Measurements from ENCODE around the gene FER. TPM values are rescaled to one million over a fixed set of nuclear protein-coding genes. Genes with fewer than 3 reads are reported as not detected.

Gene FER
- total and polyA plus RNA-seq, 2 experiments from 2014 or later: 25.9 to 30.7 TPM

DNA sequence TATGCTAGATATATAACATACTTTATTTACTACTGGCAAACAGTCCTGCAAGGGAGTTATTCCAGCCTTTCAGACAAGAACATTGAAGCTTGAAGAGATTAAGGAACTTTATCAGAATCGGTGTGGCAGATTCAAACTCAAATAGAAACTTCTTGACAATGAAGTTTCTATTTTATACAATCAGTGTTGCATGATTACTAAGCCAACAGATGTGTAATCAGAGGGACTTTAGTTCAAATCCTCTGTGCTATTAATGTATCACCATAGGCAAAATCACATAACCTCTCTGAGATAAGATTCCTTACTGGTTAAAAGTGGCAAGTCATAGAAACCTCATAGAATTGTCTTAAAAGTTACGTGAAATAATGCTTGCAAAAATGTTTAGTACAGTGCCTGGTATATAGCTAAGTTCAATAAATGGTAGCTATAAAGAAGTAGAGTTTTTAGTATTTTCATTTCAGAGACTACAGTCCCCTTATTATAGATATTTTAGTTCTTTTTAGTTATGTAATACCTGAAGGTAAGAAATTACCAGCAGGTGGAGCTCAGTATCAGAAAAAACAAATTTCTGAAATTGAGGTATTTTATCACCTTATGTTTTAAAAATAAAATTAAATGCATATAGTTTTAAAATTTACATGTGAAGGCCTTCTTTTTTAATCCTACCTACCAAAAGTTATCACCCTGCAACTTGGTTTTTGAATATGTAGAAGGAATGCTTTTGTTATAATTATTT is 172.1 kb downstream of the FER start:
- no peak for DNase-seq (ENCODE audit: low read depth in 1 of 2, low spot score in 1 of 2)
- H3K4me3 ChIP-seq: no peak overlapping the region
- H3K27ac ChIP-seq: no peak overlapping the region
- no peaks in the 10 kb centered on the region for H3K9me3 ChIP-seq (ENCODE audit: low read depth)
- TF ChIP-seq, protein P1, sequence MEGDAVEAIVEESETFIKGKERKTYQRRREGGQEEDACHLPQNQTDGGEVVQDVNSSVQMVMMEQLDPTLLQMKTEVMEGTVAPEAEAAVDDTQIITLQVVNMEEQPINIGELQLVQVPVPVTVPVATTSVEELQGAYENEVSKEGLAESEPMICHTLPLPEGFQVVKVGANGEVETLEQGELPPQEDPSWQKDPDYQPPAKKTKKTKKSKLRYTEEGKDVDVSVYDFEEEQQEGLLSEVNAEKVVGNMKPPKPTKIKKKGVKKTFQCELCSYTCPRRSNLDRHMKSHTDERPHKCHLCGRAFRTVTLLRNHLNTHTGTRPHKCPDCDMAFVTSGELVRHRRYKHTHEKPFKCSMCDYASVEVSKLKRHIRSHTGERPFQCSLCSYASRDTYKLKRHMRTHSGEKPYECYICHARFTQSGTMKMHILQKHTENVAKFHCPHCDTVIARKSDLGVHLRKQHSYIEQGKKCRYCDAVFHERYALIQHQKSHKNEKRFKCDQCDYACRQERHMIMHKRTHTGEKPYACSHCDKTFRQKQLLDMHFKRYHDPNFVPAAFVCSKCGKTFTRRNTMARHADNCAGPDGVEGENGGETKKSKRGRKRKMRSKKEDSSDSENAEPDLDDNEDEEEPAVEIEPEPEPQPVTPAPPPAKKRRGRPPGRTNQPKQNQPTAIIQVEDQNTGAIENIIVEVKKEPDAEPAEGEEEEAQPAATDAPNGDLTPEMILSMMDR (IDR thresholded peaks at IDR 0.05; ENCODE audit: low read depth, low read length): peak; percentile 20
- no peaks in the 10 kb centered on the region for H3K36me3 ChIP-seq
- H3K27me3 ChIP-seq: no peaks in the 10 kb centered on the region
- H3K4me1 ChIP-seq (ENCODE audit: low read depth): no peaks in the 10 kb centered on the region

GRCh38 chr5:108924457-108924961 is 176.8 kb downstream of the FER start:
- Histone ChIP-seq H3K27me3 (no peaks in the 10 kb centered on the region), H3K9me3 (ENCODE audit: low read depth) (no peaks in the 10 kb centered on the region), H3K36me3 (no peaks in the 10 kb centered on the region), H3K27ac (peak overlapping the region; percentile 40), H3K4me1 (ENCODE audit: low read depth) (peaks cover 8% of the 10 kb centered on the region), H3K4me3 (no peak overlapping the region)
- TF ChIP-seq, protein P1 (IDR thresholded peaks at IDR 0.05; ENCODE audit: low read depth, low read length): peak; percentile 16
- DNase-seq (ENCODE audit: low read depth in 1 of 2, low spot score in 1 of 2): no peak

DNA sequence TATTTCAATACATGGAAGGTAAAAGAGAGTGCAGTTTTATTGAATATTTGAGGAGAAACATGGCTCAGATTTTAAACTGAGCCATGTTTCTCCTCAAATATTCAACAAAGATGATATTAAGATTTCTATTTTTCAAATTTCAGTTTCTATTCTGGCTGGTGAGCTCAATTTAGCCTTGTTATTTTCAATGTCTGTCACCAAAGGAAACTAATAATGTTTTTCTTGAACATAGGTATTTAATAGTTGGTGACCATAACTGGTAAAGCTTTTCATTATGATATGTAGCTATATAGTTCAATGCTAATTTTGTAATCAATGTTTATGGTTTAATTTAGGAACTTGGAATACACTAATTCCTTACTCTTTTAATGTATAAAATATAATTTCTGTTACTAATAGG is 177.4 kb downstream of the FER start:
- TF ChIP-seq, protein P1 (IDR thresholded peaks at IDR 0.05; ENCODE audit: low read depth, low read length): no peak
- peaks cover 8% of the 10 kb centered on the region for H3K4me1 ChIP-seq (ENCODE audit: low read depth)
- no peak for DNase-seq (ENCODE audit: low read depth in 1 of 2, low spot score in 1 of 2)

DNA sequence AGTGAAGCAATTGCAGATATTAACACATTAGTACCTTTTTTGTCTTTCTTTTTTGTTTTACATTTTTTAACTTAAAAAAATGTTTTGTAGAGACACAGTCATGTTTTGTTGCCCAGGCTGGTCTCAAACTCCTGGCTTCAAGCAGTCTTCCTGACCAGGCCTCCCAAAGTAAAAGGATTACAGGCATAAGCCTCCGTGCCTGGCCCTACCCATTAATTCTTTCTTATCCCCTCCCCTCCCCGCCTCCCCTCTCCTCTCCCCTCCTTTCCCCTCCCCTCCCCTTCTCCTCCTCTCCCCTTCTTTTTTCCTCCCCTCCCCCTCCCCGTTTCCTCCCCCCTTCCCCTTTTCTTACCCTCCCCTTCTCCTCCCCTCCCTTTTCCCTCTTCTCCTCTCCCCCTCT is 182.4 kb downstream of the FER start:
- H3K27me3 ChIP-seq: no peaks in the 10 kb centered on the region
- H3K4me1 ChIP-seq (ENCODE audit: low read depth): peaks cover 8% of the 10 kb centered on the region
- TF ChIP-seq, protein P1 (IDR thresholded peaks at IDR 0.05; ENCODE audit: low read depth, low read length): no peak
- H3K36me3 ChIP-seq: no peaks in the 10 kb centered on the region
- H3K9me3 ChIP-seq (ENCODE audit: low read depth): no peaks in the 10 kb centered on the region
- H3K4me3 ChIP-seq: no peak overlapping the region
- H3K27ac ChIP-seq: no peak overlapping the region
- no peak for DNase-seq (ENCODE audit: low read depth in 1 of 2, low spot score in 1 of 2)

More for the DNA sequence above, 177.4 kb downstream of the FER start:
- Histone ChIP-seq H3K4me3 (no peak overlapping the region), H3K9me3 (ENCODE audit: low read depth) (no peaks in the 10 kb centered on the region), H3K27ac (no peak overlapping the region), H3K27me3 (no peaks in the 10 kb centered on the region), H3K36me3 (no peaks in the 10 kb centered on the region)

DNA sequence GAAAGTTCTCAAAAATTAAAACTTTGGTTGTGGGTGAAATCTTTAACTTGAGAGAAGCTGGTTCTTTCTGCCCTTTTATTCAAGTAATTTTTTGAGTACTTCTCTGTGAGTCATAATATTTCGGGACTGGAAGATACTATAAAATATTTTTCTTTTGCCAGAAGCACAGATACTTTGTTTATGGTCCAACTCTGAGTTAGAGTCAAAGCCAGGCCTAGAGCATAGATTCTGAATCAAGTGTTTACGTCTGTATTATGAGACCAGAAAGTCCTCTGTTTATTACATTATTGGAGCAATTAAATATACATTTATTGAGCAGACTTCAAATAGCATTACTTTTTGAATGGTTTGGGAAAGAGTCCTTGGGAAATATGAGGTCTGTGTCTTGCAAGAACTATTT is 187.9 kb downstream of the FER start:
- Histone ChIP-seq H3K27ac (no peak overlapping the region), H3K4me1 (ENCODE audit: low read depth) (no peaks in the 10 kb centered on the region), H3K4me3 (no peak overlapping the region), H3K27me3 (no peaks in the 10 kb centered on the region), H3K9me3 (ENCODE audit: low read depth) (no peaks in the 10 kb centered on the region), H3K36me3 (no peaks in the 10 kb centered on the region)
- DNase-seq (ENCODE audit: low read depth in 1 of 2, low spot score in 1 of 2): no peak
- TF ChIP-seq, protein P1 (IDR thresholded peaks at IDR 0.05; ENCODE audit: low read depth, low read length): no peak
